ENCODE data around the gene ELMOD2.

The ELMOD2 gene

DNA sequence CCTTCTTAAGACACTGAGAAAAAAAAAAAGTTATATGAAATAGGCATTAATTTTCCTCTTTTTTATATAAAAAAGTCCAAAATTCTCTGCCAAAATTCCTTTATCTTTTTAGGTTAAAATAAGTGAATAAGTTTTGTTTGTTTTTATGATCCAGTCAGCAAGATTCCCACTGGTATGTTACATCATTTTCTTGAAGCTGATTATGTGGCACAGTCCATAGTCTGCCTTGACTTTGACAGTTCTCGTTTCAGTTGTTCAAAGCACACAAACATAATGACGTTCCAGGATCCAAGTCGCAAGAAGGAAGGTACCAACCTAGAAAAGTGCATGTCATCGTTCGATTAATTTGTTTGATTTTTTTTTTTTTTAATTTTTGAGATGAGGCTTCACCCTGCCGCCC, 35.7 kb downstream of the ELMOD2 start:
- H3K27ac Mint-ChIP-seq = no peak overlapping the region
- peaks cover 6% of the 10 kb centered on the region for H3K4me1 Mint-ChIP-seq
- H3K9me3 Mint-ChIP-seq = no peaks in the 10 kb centered on the region
- no peak for ATAC-seq
- no peak for DNase-seq (ENCODE audit: low spot score in 2 of 2)
- no peaks in the 10 kb centered on the region for H3K36me3 Mint-ChIP-seq
- no peak overlapping the region for H3K4me3 Mint-ChIP-seq

GRCh38 chr4:140568507-140569306, 44.7 kb downstream of the ELMOD2 start, which contains the start of gene UCP1:
Gene UCP1 (minus strand): TSS chr4:140568961. CDS start chr4:140568729, 232 bp downstream.
- peaks cover 9% of the 10 kb centered on the region for H3K9me3 Mint-ChIP-seq
- no peak within 1 kb of the TSS for H3K27ac Mint-ChIP-seq
- DNase-seq (ENCODE audit: low spot score in 2 of 2) = no peak

DNA sequence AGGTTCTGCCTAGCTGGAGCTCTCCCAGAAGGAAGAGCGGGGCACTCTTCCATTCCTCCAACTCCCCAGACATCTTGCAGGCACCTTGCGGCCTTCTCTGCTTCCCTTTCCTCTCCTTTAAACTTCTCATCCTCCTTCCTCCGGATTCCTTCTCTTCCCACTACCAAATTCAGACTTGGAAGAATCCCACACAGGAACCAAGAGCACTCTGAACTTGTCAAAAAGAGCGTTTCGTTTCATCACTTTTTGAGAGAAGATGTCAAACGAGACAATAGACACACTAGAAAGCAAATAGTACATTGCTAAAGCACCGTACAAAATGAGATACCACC, 45.3 kb downstream of the ELMOD2 start:
- H3K36me3 Mint-ChIP-seq = no peaks in the 10 kb centered on the region
- H3K27ac Mint-ChIP-seq = no peak overlapping the region
- DNase-seq (ENCODE audit: low spot score in 2 of 2) = no peak
- H3K9me3 Mint-ChIP-seq = peaks cover 9% of the 10 kb centered on the region
- no peak for ATAC-seq
- H3K4me1 Mint-ChIP-seq = peaks cover 6% of the 10 kb centered on the region
- peak overlapping the region; percentile 51 for H3K4me3 Mint-ChIP-seq

More at GRCh38 chr4:140568507-140569306, 44.7 kb downstream of the ELMOD2 start, which contains the start of gene UCP1:
- ATAC-seq = peak; percentile 42
- no peaks in the 10 kb centered on the region for H3K36me3 Mint-ChIP-seq
- H3K4me3 Mint-ChIP-seq = peak within 1 kb of the TSS; percentile 51
- peaks cover 6% of the 10 kb centered on the region for H3K4me1 Mint-ChIP-seq

- no peak for ATAC-seq
- Mint-ChIP-seq H3K27ac (no peak overlapping the region), H3K4me3 (no peak overlapping the region), H3K36me3 (no peaks in the 10 kb centered on the region), H3K4me1 (peaks cover 6% of the 10 kb centered on the region), H3K9me3 (peaks cover 9% of the 10 kb centered on the region)
- DNase-seq (ENCODE audit: low spot score in 2 of 2) = no peak
Observed at GRCh38 chr4:140571620-140572019, 47.7 kb downstream of the ELMOD2 start.

- Mint-ChIP-seq H3K27ac (no peak overlapping the region), H3K4me3 (no peak overlapping the region), H3K4me1 (no peaks in the 10 kb centered on the region), H3K9me3 (peaks cover 9% of the 10 kb centered on the region), H3K36me3 (no peaks in the 10 kb centered on the region)
- ATAC-seq = no peak
- no peak for DNase-seq (ENCODE audit: low spot score in 2 of 2)
Observed at GRCh38 chr4:140575489-140575888, 51.5 kb downstream of the ELMOD2 start.

GRCh38 chr4:140579278-140579677, 55.3 kb downstream of the ELMOD2 start:
- Mint-ChIP-seq H3K9me3 (no peaks in the 10 kb centered on the region), H3K4me3 (no peak overlapping the region), H3K4me1 (no peaks in the 10 kb centered on the region), H3K27ac (no peak overlapping the region), H3K36me3 (no peaks in the 10 kb centered on the region)
- ATAC-seq (no peak), DNase-seq (ENCODE audit: low spot score in 2 of 2) (no peak)

DNA sequence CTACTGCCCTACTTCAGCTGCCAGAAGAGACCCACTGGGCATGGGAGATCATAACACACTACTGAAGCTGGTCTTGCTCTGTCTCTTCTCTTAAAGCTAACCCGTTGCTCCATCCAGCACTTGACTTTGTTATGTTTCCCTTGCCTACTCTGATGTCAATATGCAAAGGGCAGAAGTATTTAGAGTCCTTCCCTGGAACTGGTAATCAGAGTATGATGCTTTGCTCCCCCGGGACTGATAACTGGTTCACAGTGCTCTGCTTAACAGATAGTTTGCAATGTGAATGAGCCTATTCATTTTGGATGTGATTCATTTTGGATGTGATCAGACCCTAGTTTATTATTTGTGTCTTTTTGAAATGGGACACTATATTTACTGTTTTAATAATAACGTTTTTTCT, 57.1 kb downstream of the ELMOD2 start:
- no peak for DNase-seq (ENCODE audit: low spot score in 2 of 2)
- H3K36me3 Mint-ChIP-seq = no peaks in the 10 kb centered on the region
- H3K4me1 Mint-ChIP-seq = no peaks in the 10 kb centered on the region
- no peak overlapping the region for H3K27ac Mint-ChIP-seq
- no peak overlapping the region for H3K4me3 Mint-ChIP-seq
- no peaks in the 10 kb centered on the region for H3K9me3 Mint-ChIP-seq
- ATAC-seq = no peak

DNA sequence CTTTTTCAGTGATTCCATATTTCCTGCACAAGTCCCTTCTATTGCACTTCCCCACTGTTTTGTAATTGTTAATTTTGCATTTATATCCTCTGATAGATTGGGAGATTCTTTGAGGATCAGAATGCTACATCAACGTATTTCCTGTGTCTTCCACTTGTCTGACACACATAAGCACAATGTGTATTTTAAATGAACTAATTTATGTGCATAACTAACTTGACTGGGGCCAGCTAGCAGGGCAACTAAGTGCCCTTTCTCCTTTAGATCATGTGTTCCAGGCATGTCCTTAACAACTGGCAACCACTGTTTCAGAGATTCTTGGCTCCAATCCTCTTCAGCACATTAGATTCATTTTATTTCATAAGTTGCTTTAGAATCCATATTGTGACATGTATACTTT, 60.5 kb downstream of the ELMOD2 start:
- Mint-ChIP-seq H3K27ac (no peak overlapping the region), H3K4me3 (no peak overlapping the region), H3K9me3 (no peaks in the 10 kb centered on the region), H3K4me1 (no peaks in the 10 kb centered on the region), H3K36me3 (no peaks in the 10 kb centered on the region)
- ATAC-seq (no peak), DNase-seq (ENCODE audit: low spot score in 2 of 2) (no peak)

GRCh38 chr4:140595065-140595464, 71.1 kb downstream of the ELMOD2 start:
- no peaks in the 10 kb centered on the region for H3K9me3 Mint-ChIP-seq
- H3K27ac Mint-ChIP-seq = no peak overlapping the region
- H3K36me3 Mint-ChIP-seq = no peaks in the 10 kb centered on the region
- no peak overlapping the region for H3K4me3 Mint-ChIP-seq
- ATAC-seq = no peak
- DNase-seq (ENCODE audit: low spot score in 2 of 2) = no peak
- no peaks in the 10 kb centered on the region for H3K4me1 Mint-ChIP-seq

GRCh38 chr4:140600408-140600807, 76.4 kb downstream of the ELMOD2 start:
- H3K9me3 Mint-ChIP-seq = no peaks in the 10 kb centered on the region
- DNase-seq (ENCODE audit: low spot score in 2 of 2) = no peak
- H3K4me3 Mint-ChIP-seq = no peak overlapping the region
- no peak overlapping the region for H3K27ac Mint-ChIP-seq
- no peaks in the 10 kb centered on the region for H3K36me3 Mint-ChIP-seq
- ATAC-seq = no peak
- no peaks in the 10 kb centered on the region for H3K4me1 Mint-ChIP-seq

DNA sequence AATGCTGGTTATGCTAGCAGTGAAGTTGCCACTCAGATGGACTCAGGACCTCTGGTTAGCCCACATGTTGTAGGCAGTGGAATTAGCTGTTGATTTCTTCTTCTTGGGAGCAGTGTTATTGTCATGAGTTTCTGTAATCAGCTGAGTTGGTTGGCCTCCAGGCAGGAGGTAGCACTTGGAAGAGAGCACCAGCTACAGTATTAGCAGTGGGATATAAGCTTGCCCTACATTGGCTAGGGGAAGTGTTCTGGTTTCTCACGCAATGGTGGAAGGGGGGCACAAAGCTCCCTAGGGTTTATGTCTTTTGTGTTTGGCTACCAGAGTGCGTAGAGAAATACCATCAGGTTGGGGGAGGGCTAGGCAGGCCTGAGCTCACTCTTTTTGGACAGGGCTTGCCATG, 78.7 kb downstream of the ELMOD2 start:
- ATAC-seq (no peak), DNase-seq (ENCODE audit: low spot score in 2 of 2) (no peak)
- Mint-ChIP-seq H3K27ac (no peak overlapping the region), H3K4me1 (no peaks in the 10 kb centered on the region), H3K36me3 (no peaks in the 10 kb centered on the region), H3K9me3 (no peaks in the 10 kb centered on the region), H3K4me3 (no peak overlapping the region)

- ATAC-seq (no peak), DNase-seq (ENCODE audit: low spot score in 2 of 2) (no peak)
- Mint-ChIP-seq H3K27ac (no peak overlapping the region), H3K4me3 (no peak overlapping the region), H3K9me3 (no peaks in the 10 kb centered on the region), H3K36me3 (no peaks in the 10 kb centered on the region), H3K4me1 (no peaks in the 10 kb centered on the region)
Observed at GRCh38 chr4:140603286-140603685, 79.3 kb downstream of the ELMOD2 start.

Measured in stimulated activated effector memory CD8-positive, alpha-beta T cell treated with anti-CD3 and anti-CD28 coated beads, Interleukin-12 subunit alpha, Interleukin-12 subunit beta, amount 100 ng/mL, for 72 hours (primary cell).